ENCODE results near the gene WASHC3. TPM values are rescaled to one million over a fixed set of nuclear protein-coding genes. Genes with fewer than 3 reads are reported as not detected.

WASHC3 gene
- total and polyA plus RNA-seq, 11 donors, result 34.8 to 65.5 (median 43.0) TPM

GRCh38 chr12:102033991-102034745 lies 27.6 kb downstream of the WASHC3 start:
- no peak for TF ChIP-seq CTCF (IDR thresholded peaks at IDR 0.05)
- TF ChIP-seq POLR2A (IDR thresholded peaks at IDR 0.05), result no peak
- Histone ChIP-seq H3K9me3 (no peaks in the 10 kb centered on the region), H3K27ac (no peak overlapping the region), H3K36me3 (peaks cover 0 to 91% (median 63%) of the 10 kb centered on the region in 9 donors), H3K27me3 (no peaks in the 10 kb centered on the region), H3K4me1 (no peaks in the 10 kb centered on the region), H3K4me3 (no peak overlapping the region)
- ATAC-seq, result no peak
- no peak for DNase-seq
- intact Hi-C loops (cut with DNase I), result no loop called here
- 59 to 61% (median 59%) methylated on average over 3 of the region's 3 CpGs for WGBS, 4 donors

- Histone ChIP-seq H3K36me3 (peaks cover 0 to 76% (median 40%) of the 10 kb centered on the region in 9 donors), H3K4me1 (peaks cover 0 to 3% (median 0%) of the 10 kb centered on the region in 12 donors), H3K27me3 (no peaks in the 10 kb centered on the region), H3K9me3 (no peaks in the 10 kb centered on the region), H3K4me3 (no peak overlapping the region), H3K27ac (no peak overlapping the region)
- no peak for DNase-seq
- intact Hi-C loops (cut with DNase I), result no loop called here
- TF ChIP-seq CTCF (IDR thresholded peaks at IDR 0.05) (no peak), POLR2A (IDR thresholded peaks at IDR 0.05) (no peak)
- no peak for ATAC-seq
Measured at GRCh38 chr12:102031852-102032251, 29.9 kb downstream of the WASHC3 start.

- DNase-seq (no peak), ATAC-seq (peak in 1 of 4 donors; percentile 47)
- Histone ChIP-seq H3K4me1 (peaks cover 0 to 3% (median 0%) of the 10 kb centered on the region in 12 donors), H3K9me3 (no peaks in the 10 kb centered on the region), H3K27me3 (no peaks in the 10 kb centered on the region), H3K4me3 (no peak overlapping the region), H3K36me3 (peaks cover 0 to 73% (median 27%) of the 10 kb centered on the region in 9 donors), H3K27ac (peak overlapping the region in 1 of 12 donors; percentile 2)
- TF ChIP-seq POLR2A (IDR thresholded peaks at IDR 0.05) (no peak), CTCF (IDR thresholded peaks at IDR 0.05) (no peak)
- WGBS, 4 donors, result 71 to 85% (median 82%) methylated on average over 4 of the region's 4 CpGs
- intact Hi-C loops (cut with DNase I), result no loop called here
Measured at GRCh38 chr12:102029141-102029540, 32.6 kb downstream of the WASHC3 start.

GRCh38 chr12:102026728-102027127 lies 35.1 kb downstream of the WASHC3 start:
- ATAC-seq, result no peak
- intact Hi-C loops (cut with DNase I), result no loop called here
- Histone ChIP-seq H3K36me3 (peaks cover 0 to 68% (median 28%) of the 10 kb centered on the region in 9 donors), H3K9me3 (no peaks in the 10 kb centered on the region), H3K4me1 (peaks cover 0 to 3% (median 0%) of the 10 kb centered on the region in 12 donors), H3K27ac (no peak overlapping the region), H3K27me3 (no peaks in the 10 kb centered on the region), H3K4me3 (no peak overlapping the region)
- TF ChIP-seq CTCF (IDR thresholded peaks at IDR 0.05), result no peak
- TF ChIP-seq POLR2A (IDR thresholded peaks at IDR 0.05), result no peak
- no peak for DNase-seq
- WGBS, 4 donors, result 52 to 74% (median 64%) methylated on average over 1 of the region's 1 CpG

Measured in heart left ventricle (tissue), 16 donors.